Body of pancreas (tissue), 4 donors: Measurements from ENCODE around the gene GPR27.

Experiments used
- CTCF ChIP-seq, 7 experiments: fragments of 450-650 bp in 4 of 7; fragments of 200-600 bp in 3 of 7; sonication (generic) in 3 of 7; IDR thresholded peaks; one replicate each; pipeline ENCODE4 v1.5.1; 2016 to 2019; ENCODE audit warnings: antibody characterized with exemption in 7 of 7
- POLR2A ChIP-seq, 3 donors: fragments of 450-650 bp; IDR thresholded peaks; one replicate each; pipeline ENCODE4 v1.6.1; 2016; ENCODE audit warnings: antibody characterized with exemption in 3 of 3, mild to moderate bottlenecking in 2 of 3

GRCh38 chr3:71760140-71760539, 6.5 kb downstream of the GPR27 start:
- TF ChIP-seq CTCF (IDR thresholded peaks at IDR 0.05) (no peak), POLR2A (IDR thresholded peaks at IDR 0.05) (no peak)
